OCI-LY7 (cell line): ENCODE measurements around the gene TTC16. TPM values are rescaled to one million over a fixed set of nuclear protein-coding genes. Genes with fewer than 3 reads are reported as not detected.

ENCODE experiments used
- BruUV-seq: library from RNA; stranded (reverse); fragments of 400-500 nt; replicated peaks from 2 replicates; lab custom pipeline; 2021; lab: Mats Ljungman, UMichigan
- CTCF ChIA-PET: fragments of 300-600 bp; sonication (Branson Sonifier 250); formaldehyde crosslinking; loops from one replicate; lab custom pipeline; 2022; ENCODE audit warnings: antibody characterized with exemption; ENCODE audit not compliant: unreplicated experiment; lab: Charles Lee
- POLR2A ChIA-PET: fragments of 300-600 bp; sonication (Branson Sonifier 250); formaldehyde crosslinking; loops from one replicate; lab custom pipeline; 2022; ENCODE audit warnings: antibody characterized with exemption; lab: Charles Lee
- DNase-seq: peaks from one replicate; pipeline ENCODE4 v3.0.0-alpha.2; 2015; ENCODE audit warnings: low spot score
- H2AFZ ChIP-seq: fragments of 200-600 bp; sonication (generic), shearing (Covaris generic); 2 replicates; pipeline ENCODE4 v1.6.1; 2014; ENCODE audit warnings: mild to moderate bottlenecking, antibody characterized with exemption, low read length, moderate library complexity
- H3K27ac ChIP-seq: fragments of 200-600 bp; sonication (generic); 2 replicates; pipeline ENCODE4 v1.5.1; 2014; ENCODE audit warnings: mixed run types, low read depth, mild to moderate bottlenecking, moderate library complexity, low read length, inconsistent platforms; ENCODE audit not compliant: poor library complexity, severe bottlenecking
- H3K36me3 ChIP-seq: fragments of 200-600 bp; sonication (generic); 2 replicates; pipeline ENCODE4 v1.6.1; 2014; ENCODE audit warnings: mild to moderate bottlenecking, antibody characterized with exemption, low read length, moderate library complexity, mixed read lengths; ENCODE audit not compliant: insufficient read depth
- H3K4me1 ChIP-seq: fragments of 200-600 bp; sonication (generic); 2 replicates; pipeline ENCODE4 v1.5.1; 2014; ENCODE audit warnings: mild to moderate bottlenecking, low read length; ENCODE audit not compliant: insufficient read depth, poor library complexity, severe bottlenecking
- H3K4me2 ChIP-seq: fragments of 200-600 bp; sonication (generic); 2 replicates; pipeline ENCODE4 v1.6.1; 2014; ENCODE audit warnings: mild to moderate bottlenecking, low read length
- H3K4me3 ChIP-seq: fragments of 200-600 bp; sonication (generic); 2 replicates; pipeline ENCODE4 v1.5.1; 2014; ENCODE audit warnings: mild to moderate bottlenecking, low read depth, low read length; ENCODE audit not compliant: poor library complexity, severe bottlenecking
- H3K79me2 ChIP-seq: fragments of 200-600 bp; sonication (generic); 2 replicates; pipeline ENCODE4 v1.6.1; 2016; ENCODE audit warnings: low read depth, mild to moderate bottlenecking, low read length, moderate library complexity, mixed read lengths; ENCODE audit not compliant: insufficient read depth
- H3K9me2 ChIP-seq: fragments of 200-600 bp; sonication (generic); 2 replicates; pipeline ENCODE4 v1.6.1; 2016; ENCODE audit warnings: mild to moderate bottlenecking, low read length, mixed read lengths; ENCODE audit not compliant: insufficient read depth
- H3K9me3 ChIP-seq: fragments of 200-600 bp; sonication (generic); 2 replicates; pipeline ENCODE4 v1.6.1; 2014; ENCODE audit warnings: mild to moderate bottlenecking, mixed run types, low read length, mixed read lengths
- H4K20me1 ChIP-seq: fragments of 200-600 bp; sonication (generic); 2 replicates; pipeline ENCODE4 v1.6.1; 2014; ENCODE audit warnings: mild to moderate bottlenecking, antibody characterized with exemption, low read length, moderate library complexity, mixed read lengths; ENCODE audit not compliant: insufficient read depth
- EZH2phosphoT487 ChIP-seq: fragments of 200-600 bp; sonication (generic); IDR thresholded peaks from 2 replicates; pipeline ENCODE4 v1.6.1; 2018; ENCODE audit warnings: low read depth, borderline replicate concordance, mild to moderate bottlenecking, mixed run types, antibody characterized with exemption, low read length, moderate library complexity, mixed read lengths
- intact Hi-C: fragments of 100-400 bp; cut with micrococcal nuclease; formaldehyde crosslinking; loops from one replicate; pipeline ENCODE4 v1.10.0; 2022; ENCODE audit not compliant: unreplicated experiment
- total RNA-seq, 2 experiments: library from RNA; depleted of rRNA in 1 of 2; stranded (reverse); fragments of >200 nt in 1 of 2; shearing (Covaris generic) in 1 of 2; gene quantifications; 2 replicates each; pipeline ENCODE4 v1.2.3, GENCODE V29; 2014 to 2022
- TF ChIP-seq, protein P1 (sequence below): fragments of 200-600 bp; sonication (generic); conservative IDR thresholded peaks from 2 replicates; pipeline ENCODE4 v1.5.1; 2014; ENCODE audit warnings: mild to moderate bottlenecking, antibody characterized with exemption, low read length, moderate library complexity, mixed read lengths

Gene TTC16
- total RNA-seq, 2 experiments from 2014 or later = not detected

DNA sequence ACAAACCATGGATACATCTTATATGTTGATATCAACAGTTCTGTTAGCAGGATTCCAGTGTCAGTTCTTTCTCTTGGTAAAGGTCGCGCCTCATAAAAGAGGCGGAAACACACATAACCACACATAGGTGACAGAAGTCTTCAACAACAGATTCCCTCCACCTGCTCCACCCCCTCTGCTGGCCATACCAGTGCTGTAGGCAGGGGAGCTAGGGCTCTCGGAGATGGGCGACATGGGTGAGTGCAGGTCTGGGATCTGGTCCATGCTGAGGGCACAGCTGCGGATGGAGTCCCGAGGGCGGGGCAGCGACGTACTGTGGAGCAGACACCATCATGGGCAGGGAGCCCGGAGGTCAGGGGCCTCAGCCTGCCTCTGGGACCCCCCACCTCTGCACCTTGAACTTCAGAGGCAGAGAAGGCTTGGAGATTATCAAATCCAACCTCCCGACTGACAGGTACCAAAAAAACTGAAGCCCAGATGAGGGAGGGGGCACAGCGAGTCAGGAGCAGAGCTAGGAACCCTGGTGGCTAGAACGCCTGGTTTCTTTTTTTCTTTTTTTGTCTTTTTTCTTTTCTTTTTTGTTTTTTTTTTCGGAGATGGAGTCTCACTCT lies 31.2 kb downstream of the TTC16 start:
- TF ChIP-seq, protein P1, sequence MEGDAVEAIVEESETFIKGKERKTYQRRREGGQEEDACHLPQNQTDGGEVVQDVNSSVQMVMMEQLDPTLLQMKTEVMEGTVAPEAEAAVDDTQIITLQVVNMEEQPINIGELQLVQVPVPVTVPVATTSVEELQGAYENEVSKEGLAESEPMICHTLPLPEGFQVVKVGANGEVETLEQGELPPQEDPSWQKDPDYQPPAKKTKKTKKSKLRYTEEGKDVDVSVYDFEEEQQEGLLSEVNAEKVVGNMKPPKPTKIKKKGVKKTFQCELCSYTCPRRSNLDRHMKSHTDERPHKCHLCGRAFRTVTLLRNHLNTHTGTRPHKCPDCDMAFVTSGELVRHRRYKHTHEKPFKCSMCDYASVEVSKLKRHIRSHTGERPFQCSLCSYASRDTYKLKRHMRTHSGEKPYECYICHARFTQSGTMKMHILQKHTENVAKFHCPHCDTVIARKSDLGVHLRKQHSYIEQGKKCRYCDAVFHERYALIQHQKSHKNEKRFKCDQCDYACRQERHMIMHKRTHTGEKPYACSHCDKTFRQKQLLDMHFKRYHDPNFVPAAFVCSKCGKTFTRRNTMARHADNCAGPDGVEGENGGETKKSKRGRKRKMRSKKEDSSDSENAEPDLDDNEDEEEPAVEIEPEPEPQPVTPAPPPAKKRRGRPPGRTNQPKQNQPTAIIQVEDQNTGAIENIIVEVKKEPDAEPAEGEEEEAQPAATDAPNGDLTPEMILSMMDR = no peak
- no peak for TF ChIP-seq EZH2phosphoT487
- Histone ChIP-seq H4K20me1 (no peaks in the 10 kb centered on the region), H3K4me2 (no peak overlapping the region), H3K36me3 (peaks cover 69% of the 10 kb centered on the region), H3K4me1 (no peaks in the 10 kb centered on the region), H3K79me2 (no peaks in the 10 kb centered on the region), H2AFZ (no peak overlapping the region), H3K9me3 (no peaks in the 10 kb centered on the region), H3K4me3 (no peak overlapping the region), H3K9me2 (no peaks in the 10 kb centered on the region), H3K27ac (no peak overlapping the region)
- no TSS peak for BruUV-seq
- ChIA-PET POLR2A (no interaction called here), CTCF (no interaction called here)
- intact Hi-C loops = no loop called here
- DNase-seq = no peak

DNA sequence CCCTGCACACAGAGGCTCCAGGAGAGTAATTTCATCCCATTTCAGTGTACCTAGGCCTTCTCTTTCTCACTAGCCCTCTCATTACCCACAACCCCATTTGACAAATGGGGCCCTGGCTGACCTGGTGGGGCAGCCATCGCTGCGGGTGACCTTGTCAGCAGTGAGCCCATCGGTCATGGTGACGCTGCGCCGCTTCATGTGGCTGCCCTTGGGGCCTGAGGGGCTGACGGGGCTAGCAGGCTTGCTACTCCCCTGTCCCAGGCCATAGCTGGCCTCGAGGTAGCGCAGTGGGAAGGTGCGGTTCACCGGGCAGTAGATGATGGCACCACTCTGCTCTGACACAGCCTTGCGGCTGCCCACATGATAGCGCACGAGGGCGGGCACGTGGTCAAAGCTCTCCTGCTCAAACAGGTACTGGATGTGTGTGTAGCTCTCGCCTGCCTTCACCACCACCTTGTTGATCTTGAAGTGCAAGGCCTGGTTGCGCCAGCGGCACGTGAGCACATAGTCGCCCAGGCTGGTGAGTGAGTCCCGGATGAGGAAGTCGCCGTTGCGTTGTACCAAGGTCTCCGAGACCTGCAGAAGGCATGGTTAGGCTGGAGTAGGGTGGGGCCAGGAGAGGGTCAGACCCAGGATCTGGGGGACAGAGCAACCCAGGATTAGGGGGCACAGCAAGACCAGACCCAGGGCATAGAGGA lies 33.4 kb downstream of the TTC16 start:
- no peak overlapping the region for H3K4me2 ChIP-seq
- no peaks in the 10 kb centered on the region for H3K9me3 ChIP-seq
- no peak for DNase-seq
- no peak for TF ChIP-seq EZH2phosphoT487
- TF ChIP-seq, protein P1 = no peak
- POLR2A ChIA-PET = no interaction called here
- no peaks in the 10 kb centered on the region for H3K4me1 ChIP-seq
- H4K20me1 ChIP-seq = no peaks in the 10 kb centered on the region
- CTCF ChIA-PET = no interaction called here
- intact Hi-C loops = no loop called here
- no peaks in the 10 kb centered on the region for H3K79me2 ChIP-seq
- no peaks in the 10 kb centered on the region for H3K9me2 ChIP-seq
- no peak overlapping the region for H2AFZ ChIP-seq
- H3K4me3 ChIP-seq = no peak overlapping the region
- H3K27ac ChIP-seq = no peak overlapping the region
- peaks cover 53% of the 10 kb centered on the region for H3K36me3 ChIP-seq
- no TSS peak for BruUV-seq
